Stimulated activated CD8-positive, alpha-beta memory T cell treated with anti-CD3 and anti-CD28 coated beads, Interleukin-15, amount 100 ng/mL, for 4 hours (primary cell): ENCODE data around the gene SLAIN2.
A peak's percentile ranks its signal among the peaks of the same experiment; 100 is the strongest.
"Not testable (repeated sequence)": the region's sequence is repeated elsewhere in the genome, so short reads cannot be mapped to it uniquely, and the experiment has no call there.

Experiments used
- DNase-seq, 2 donors: peaks; one replicate each; pipeline ENCODE4 v3.0.0-alpha.2; 2020; ENCODE audit warnings: low read depth in 2 of 2

SLAIN2 gene

GRCh38 chr4:48340965-48341775, at the start of gene SLAIN2:
TSS of gene SLAIN2 (plus strand) at chr4:48341529. CDS start at chr4:48341740, 211 bp downstream.
- peak; percentile 91 to 96 for DNase-seq

GRCh38 chr4:48292218-48292790, 49.0 kb upstream of the SLAIN2 start:
- not testable (repeated sequence) for DNase-seq

GRCh38 chr4:48295116-48295515, 46.2 kb upstream of the SLAIN2 start:
- no peak for DNase-seq

DNA sequence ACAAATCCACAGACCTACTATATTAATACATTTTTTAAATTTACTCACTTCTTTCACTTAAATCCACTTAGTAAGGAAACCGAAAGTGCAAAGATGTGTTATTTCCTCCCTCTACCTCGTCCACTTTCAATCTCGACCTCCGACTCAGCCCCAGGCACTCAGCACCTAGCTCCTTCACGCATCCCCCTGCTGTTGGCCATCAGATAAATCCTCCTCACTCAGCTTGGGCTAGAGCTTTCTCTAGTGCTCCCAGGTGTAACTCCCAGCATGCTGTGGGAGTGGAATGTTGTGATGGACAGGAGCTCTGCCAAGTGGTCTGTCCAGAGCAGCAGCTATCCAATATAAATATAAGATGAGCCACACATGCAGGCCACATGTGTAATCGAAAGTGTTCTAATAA, 45.0 kb upstream of the SLAIN2 start:
- no peak for DNase-seq

DNA sequence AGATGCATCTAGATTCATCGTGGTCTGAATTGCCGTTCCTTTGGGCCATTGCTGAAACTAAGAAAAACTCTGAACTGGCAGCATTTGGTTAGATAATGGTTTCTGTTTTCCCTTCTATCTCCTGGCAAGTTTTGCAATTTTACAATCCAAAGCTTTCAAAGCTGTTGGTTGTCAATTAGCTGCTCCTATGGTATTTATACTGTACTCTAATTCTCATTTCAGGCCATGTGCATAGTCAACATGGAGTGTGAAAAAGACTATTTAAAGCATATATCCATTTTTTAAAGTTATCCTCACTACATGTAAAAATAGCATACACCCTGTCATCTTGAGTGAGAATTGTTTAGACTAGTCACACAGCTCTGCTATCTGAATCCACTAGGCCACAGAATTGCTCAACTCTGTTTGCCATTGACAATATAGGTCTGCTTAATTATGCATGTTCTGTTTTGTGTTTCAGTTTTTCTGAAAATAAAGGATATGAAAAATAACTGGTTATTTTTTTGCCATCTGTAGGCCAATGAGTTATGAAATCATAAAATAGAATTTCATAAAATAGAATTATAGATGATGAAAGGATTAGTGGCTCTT, 44.0 kb upstream of the SLAIN2 start:
- DNase-seq = no peak

GRCh38 chr4:48299560-48299959, 41.8 kb upstream of the SLAIN2 start:
- DNase-seq = no peak

DNA sequence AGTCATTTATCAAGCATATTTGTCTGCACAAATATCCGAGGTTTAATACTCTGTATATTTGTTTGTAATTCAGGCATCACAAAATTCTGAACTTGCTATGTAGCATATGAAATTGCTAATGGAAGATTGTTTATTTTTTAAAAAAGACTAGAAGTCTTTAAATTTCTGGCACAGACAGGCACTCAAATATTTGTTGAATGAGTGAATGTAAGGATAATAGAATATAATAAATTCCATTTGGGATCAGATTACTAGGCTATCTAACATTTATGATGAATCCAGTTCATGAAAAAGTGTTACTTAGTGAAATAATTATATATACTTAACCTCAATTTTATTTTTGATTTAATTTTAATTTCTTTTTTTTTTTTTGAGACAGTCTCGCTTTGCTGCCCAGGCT, 41.3 kb upstream of the SLAIN2 start:
- DNase-seq = no peak

GRCh38 chr4:48305508-48305907, 35.8 kb upstream of the SLAIN2 start:
- no peak for DNase-seq

GRCh38 chr4:48307528-48307927, 33.8 kb upstream of the SLAIN2 start:
- no peak for DNase-seq

- DNase-seq = no peak
Observed at GRCh38 chr4:48308901-48309300, 32.4 kb upstream of the SLAIN2 start.

GRCh38 chr4:48311896-48312295, 29.4 kb upstream of the SLAIN2 start:
- DNase-seq = no peak

GRCh38 chr4:48314746-48315145, 26.6 kb upstream of the SLAIN2 start:
- not testable (repeated sequence) for DNase-seq

DNA sequence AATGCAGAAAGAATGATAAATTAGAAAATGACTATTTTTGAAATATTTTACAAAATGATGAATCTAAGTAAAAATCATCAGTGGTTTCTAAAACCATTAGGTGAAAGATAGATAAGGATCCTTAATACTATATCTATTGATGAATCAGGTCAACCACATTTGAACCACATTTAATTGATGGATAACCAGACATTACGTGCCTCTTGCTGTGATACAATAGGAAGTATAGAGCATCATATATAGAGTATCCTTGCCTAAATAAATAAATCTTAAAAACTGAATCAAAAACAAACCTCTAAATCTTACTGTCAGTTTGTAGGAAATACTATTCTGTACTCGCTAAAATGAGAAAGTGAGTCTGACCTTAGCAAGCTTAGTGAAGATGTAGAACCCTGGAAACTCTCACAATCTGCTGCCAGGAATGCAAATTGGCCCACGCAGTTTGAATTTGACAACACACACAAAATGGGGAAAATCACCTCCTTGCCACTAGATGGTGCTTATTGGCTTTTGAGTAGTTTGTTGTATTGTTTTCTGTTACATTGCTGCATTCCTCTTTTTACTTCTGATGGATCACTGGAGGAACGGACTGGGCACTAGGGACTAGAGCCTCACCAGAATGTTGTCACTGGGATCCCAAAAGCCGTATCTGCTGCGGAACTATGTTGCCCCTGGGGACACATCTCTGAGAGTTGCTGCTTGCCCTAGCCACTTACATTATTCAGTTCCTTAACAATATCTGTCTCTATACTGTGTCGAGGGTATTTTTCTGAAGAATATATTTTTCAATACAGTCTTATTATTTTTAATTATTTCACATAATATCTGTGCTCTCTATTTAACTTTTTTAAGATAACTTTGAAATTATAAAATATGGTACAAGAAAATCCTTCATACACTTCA, 25.4 kb upstream of the SLAIN2 start:
- no peak for DNase-seq

DNA sequence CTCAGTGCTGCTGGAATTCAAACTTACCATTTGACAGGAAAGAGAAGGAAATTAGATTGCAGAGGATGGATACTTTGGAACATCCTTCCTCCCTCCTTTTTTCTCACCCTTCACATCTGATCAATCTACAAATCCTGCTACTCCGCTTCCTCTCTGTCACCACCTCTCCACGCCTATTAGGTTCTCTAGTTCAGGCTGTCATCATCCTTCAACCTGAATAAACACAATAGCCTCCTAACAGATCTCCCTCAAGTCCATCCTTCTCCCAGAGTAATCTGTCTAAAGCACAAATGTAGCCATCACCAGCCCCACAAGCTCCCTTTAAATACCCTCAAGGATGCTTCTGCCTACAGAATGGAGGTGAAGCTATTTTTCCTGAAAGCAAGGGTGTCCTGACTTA, 20.0 kb upstream of the SLAIN2 start:
- no peak for DNase-seq

GRCh38 chr4:48322063-48322462, 19.3 kb upstream of the SLAIN2 start:
- no peak for DNase-seq

- DNase-seq = no peak
Observed at GRCh38 chr4:48324281-48324680, 17.0 kb upstream of the SLAIN2 start.

DNA sequence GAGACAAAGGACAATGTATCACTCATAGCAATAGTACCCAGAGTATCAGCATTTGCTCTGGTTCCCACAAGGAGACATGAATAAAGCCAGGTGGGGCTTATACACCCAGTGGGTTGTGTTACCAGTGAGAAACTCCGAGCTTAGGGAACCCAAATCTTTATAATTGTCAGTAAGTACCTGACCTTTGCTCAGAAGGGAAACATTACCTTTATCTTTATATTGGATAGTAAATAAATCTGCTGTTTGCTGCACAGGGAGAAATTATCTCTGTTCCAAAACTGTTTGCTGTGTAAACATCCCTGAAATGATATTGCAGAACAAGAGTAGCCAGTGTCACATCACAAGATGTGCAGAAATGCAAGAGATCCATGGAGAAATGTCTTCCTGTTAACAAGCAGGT, 12.1 kb upstream of the SLAIN2 start:
- DNase-seq = no peak

DNA sequence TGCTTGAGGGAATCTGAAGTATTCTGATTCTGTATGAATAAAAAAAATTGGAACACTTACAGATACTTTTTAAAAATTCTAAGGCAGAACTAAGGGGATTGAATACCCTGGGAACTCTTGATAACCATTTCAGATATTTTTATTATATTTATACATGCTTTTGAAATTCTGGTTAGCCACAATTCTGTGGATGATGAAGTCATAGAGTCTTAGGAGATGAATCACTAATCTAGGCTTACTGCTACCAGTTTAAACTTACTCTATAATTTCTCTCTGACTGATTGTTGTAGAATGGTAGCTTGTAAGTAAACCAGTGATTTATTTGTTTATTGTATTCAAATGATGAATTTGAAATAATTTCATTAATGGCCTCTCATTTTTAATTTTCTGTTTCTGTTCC, 11.4 kb upstream of the SLAIN2 start:
- no peak for DNase-seq

DNA sequence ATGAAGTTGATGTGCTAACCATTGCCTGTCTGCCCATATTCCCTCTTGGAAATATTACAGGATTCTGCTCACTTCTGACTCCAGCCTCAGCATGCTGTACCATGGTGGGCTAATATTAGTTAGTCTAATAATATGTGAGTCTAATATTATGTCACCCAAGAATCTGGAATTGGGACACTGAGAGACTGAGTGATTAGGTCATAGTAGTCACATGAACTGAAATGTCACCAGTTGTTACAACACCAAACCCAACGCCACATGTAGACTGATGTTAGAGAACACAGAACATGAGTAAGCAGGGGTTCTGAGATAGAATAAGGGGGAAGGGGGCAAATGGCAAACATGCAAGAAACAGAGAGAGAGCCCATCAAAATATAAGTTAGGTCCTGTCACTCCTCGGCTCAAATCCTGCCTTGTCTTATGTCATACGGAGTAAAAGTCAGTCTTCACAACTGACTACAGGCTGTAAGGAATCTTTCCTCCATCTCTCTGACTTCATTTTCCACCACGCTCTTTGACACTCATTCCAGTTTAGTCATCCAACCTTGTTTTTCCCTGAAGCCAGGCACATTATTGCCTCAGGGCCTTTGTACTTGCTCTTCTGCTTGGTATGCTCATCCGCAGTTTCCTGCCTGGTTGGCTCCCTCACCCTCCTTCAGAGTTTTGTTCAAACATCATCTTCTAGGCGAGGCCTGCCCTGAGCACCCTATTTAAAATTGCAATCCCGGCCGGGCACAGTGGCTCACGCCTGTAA, 9.6 kb upstream of the SLAIN2 start:
- DNase-seq = no peak

- no peak for DNase-seq
Observed at GRCh38 chr4:48332661-48333060, 8.7 kb upstream of the SLAIN2 start.

DNA sequence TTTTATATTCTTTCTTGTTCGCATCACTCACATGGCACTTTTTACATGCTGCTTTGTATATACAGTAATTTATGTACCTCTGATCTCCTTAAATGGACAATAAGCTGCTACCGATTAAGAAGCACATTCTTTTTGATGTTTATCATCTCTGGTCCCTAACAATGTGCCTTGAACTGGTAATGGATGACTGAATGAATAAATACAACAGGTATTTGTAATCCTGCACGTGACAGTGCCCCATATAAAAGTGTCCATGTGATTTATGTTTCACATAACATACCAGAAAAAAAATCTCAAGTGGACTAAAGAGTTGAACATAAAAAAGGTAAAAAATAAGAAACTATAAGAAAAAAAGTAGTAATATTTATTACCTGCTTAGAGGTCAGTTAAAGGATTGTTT, 7.7 kb upstream of the SLAIN2 start:
- DNase-seq = no peak
